NCI-H2107 (cell line): ENCODE data around the gene SDR42E2.
"Not testable (repeated sequence)": the region's sequence is repeated elsewhere in the genome, so short reads cannot be mapped to it uniquely, and the experiment has no call there.

ENCODE experiments used
- DNase-seq: peaks from one replicate; lab custom pipeline; 2025; lab: John Stamatoyannopoulos, UW

The SDR42E2 gene

DNA sequence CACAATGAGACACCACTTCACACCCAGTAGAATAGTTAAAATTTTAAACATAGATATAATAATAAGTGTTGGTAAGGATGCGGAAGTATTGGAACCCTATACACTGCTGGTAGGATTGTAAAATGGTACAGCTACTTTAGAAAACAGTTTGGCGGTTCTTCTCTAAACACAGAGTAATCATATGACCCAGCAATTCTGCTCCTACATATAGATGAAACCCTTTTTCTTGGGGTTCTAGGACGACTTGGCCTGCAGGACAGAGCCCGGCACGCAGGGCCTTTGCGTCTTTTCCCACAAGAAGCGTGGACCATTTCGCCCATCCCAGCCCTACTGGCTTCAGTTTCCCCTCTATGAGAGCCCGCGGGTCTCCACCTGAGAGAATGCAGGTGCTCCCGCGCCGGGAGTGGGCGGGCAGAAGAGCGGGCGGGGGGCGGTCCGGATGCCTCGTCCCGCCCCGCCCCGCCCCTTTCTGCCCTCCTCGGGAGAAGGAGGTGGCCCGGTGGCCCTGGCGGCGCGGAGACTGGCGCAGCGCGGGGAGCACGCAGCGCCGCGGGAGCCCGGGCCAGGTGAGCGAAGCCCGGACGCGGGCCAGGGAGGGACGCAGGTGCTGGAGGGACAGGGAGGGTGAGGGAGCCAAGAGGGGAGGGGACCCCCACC lies at the start of gene SDR42E2:
TSS of gene SDR42E2 (plus strand) at position 508 of the 657 bp plus-strand sequence. CDS start 3,077 bp downstream, outside the sequence.
- no peak for DNase-seq

- DNase-seq, result no peak
Observed at GRCh38 chr16:22116095-22116700, 46.1 kb upstream of the SDR42E2 start.

GRCh38 chr16:22117609-22118008 lies 44.7 kb upstream of the SDR42E2 start:
- DNase-seq, result no peak

GRCh38 chr16:22120440-22120839 lies 41.9 kb upstream of the SDR42E2 start:
- DNase-seq, result no peak

GRCh38 chr16:22122239-22122638 lies 40.1 kb upstream of the SDR42E2 start:
- no peak for DNase-seq

- no peak for DNase-seq
Observed at GRCh38 chr16:22123146-22123545, 39.2 kb upstream of the SDR42E2 start.

DNA sequence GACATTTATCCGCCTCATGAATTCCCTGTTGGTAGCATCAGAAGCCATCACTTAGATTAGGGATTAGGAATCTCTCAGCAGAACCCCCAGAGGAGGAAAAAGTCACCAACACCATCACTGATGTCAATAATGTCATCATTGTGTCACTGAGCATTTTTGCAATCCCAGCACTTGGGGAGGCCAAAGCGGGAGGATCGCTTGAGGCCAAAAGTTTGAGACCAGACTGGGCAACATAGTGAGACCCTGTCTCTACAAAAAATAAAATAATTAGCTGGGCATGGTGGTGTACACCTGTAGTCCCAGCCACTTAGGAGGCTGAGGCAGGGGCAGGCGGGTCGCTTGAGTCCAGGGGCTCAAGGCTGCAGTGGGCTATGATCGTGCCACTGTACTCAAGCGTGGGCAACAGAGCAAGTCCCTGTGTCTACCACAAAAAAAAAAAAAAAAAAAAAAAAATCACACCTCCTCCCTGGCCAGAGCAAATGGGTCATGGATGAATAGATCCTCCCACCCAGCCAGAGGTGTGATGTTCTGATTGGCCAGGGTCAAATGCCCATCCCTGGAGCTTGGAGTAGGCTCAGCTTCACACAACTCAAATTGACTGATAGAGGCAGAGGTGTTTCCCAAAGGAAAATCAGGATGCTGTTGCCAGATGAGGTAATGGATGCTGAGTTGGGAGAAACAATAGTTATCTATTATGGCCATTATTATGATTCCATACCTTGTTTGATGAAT lies 38.4 kb upstream of the SDR42E2 start:
- no peak for DNase-seq

GRCh38 chr16:22124583-22125284 lies 37.6 kb upstream of the SDR42E2 start:
- DNase-seq, result no peak

GRCh38 chr16:22126037-22126558 lies 36.2 kb upstream of the SDR42E2 start:
- no peak for DNase-seq

DNA sequence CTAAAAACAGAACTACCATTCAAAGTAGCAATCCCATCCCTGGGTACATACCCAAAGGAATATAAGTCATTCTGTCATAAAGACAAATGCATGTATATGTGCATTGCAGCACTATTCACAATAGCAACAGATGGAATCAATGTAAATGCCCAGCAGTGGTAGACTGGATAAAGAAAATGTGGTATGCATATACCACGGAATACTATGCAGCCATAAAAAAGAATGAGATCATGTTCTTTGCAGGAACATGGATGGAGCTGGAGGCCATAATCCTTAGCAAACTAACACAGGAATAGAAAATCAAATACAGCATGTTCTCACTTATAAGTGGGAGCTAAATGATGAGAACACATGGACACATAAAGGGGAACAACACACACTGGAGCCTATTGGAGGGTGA lies 33.8 kb upstream of the SDR42E2 start:
- DNase-seq, result not testable (repeated sequence)

- no peak for DNase-seq
Observed at GRCh38 chr16:22130528-22130927, 31.8 kb upstream of the SDR42E2 start.

DNA sequence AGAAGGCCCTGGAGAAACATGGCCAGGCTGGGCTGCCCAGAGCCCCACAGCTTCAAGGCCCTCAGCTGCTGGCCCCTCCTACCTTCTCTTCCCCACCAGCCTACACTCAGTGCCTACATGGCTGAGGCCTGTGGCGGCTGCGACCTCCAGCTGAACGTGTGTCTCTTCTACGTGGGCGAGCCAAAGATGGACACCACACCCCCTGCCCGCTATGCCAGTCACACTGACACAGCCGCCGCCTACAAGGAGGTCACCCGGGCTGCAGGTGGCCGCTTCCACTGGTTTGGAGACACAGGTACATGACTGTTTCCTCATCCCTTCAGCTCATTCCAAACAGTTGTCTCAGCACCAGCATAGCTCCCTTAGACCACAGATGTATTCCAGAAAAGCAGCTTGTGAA lies 29.5 kb upstream of the SDR42E2 start:
- DNase-seq, result no peak

GRCh38 chr16:22138482-22138881 lies 23.8 kb upstream of the SDR42E2 start:
- DNase-seq, result no peak

DNA sequence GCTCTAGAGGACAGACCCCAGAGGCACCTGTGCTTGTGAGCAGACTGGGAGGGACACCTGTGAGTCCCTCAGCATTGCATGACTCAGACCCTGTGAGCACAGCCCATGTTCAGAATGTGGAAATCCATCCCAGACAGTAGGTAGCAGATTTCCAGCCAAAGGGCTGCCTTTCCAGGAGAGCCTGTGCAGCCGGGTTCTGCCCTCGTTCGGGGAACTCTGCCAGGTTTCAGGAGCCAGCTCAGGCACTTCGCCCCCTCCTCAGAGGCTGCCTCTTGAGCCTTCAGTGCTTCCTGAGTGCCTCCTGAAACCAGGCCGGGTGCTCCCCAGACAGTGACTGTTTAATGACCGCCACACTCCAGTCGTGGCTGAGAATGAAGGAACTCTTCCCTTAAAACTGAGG lies 23.3 kb upstream of the SDR42E2 start:
- DNase-seq, result no peak

DNA sequence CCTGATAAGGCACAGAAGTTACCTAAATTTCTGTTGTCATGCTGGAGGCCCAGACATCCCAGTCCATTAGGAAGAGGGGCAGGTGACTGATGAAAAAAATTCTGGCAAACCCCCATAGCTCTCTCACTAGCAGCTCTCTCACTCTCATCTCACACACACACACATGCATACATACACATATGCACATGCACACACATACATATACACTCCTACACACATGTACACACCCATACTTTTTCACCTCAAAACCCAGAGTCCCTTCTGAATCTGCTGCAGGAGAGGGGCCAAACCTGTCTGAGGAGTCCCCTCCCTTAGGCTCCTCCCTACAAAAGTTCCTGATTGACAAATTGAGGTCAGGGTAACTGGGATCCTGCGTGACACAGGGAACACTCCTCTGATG lies 22.6 kb upstream of the SDR42E2 start:
- no peak for DNase-seq

DNA sequence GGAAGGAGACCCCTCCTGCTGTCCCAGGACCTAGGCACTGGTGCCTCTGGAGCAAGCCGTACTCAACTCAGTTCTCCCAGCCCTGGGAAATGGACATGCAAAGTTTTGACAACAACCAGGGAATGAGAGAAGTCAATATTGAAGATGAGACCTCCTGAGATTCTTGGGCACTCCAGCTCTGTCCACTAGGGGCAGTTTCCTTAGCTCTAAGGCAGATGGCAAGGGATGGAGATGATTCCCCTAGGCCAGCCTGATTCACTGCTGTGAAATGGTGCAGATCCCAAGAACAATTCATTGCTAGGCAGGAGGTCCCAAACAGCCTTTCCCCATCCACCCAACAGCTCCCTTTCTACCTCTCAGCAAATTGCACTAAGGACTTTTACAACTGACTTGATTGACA lies 20.5 kb upstream of the SDR42E2 start:
- DNase-seq, result no peak

DNA sequence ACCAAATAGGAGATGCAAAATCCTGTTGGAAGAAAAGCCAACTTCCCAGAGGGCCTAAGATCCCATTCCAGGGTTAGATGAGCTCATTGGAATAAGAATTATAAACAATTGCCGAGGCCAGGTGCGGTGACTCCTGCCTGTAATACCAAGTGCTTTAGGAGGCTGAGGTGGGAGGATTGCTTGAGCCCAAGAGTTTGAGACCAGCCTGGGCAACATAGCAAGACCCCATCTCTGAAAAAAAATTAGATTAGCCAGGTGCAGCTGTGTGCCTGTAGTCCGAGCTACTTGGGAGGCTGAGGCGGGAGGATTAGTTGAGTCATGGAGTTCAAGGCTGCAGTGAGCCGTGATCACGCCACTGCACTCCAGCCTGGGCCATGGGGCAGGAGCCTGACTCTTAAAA lies 17.8 kb upstream of the SDR42E2 start:
- DNase-seq, result no peak

- DNase-seq, result no peak
Observed at GRCh38 chr16:22147853-22148252, 14.5 kb upstream of the SDR42E2 start.

- no peak for DNase-seq
Observed at GRCh38 chr16:22151246-22151998, 10.9 kb upstream of the SDR42E2 start.

DNA sequence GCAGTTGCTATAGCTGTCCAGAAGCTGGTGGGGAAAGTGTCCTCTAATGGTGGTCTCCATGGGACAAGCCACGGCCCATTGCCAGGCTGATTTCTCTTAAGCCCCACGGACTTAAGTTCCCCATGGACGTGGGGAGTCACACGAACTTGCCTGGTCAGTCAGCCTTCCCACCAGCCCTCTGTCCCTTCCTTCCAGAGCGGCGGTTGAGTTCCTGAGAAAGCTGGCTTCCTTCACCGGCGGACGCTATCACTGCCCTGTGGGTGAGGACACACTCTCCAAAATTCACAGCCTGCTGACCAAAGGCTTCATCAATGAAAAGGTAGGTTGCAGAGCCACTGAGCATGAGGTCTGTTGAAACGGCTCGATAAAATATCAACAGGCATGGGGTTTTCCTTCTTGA lies 10.0 kb upstream of the SDR42E2 start:
- no peak for DNase-seq

DNA sequence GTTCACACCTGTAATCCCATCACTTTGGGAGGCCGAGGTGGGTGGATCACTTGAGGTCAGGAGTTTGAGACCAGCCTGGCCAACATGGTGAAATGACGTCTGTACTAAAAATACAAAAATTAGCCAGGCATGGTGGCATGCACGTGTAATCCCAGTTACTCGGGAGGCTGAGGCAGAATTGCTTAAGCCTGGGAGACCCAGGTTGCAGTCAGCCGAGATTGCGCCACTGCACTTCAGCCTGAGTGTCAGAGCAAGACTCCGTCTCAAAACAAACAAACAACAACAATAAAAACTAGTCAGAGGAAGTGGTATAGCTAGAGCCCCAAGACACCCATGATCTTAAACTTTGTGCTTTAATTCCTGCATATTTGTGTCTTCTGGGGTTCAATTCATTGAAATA lies 9.2 kb upstream of the SDR42E2 start:
- not testable (repeated sequence) for DNase-seq

DNA sequence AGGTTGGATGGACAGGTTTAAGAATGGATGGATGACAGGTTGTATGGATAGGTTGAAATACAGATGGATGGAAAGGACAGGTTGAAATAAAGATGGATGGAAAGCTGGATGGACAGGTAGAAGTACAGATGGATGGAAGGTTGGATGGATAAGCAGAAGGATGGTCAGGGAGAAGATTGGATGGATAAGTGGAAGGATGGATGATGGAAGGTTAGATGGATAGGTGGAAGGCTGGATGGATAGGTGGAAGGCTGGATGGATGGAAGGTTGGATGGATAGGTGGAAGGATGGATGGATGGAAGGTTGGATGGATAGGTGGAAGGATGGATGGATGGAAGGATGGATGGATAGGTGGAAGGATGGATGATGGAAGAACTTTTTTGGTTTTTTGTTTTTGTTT lies 905 bp upstream of the SDR42E2 start:
- DNase-seq, result no peak
